ENCODE data around the gene ACKR3. TPM values are rescaled to one million over a fixed set of nuclear protein-coding genes. Genes with fewer than 3 reads are reported as not detected.

ACKR3 gene
- total RNA-seq, 2 donors from 2014 or later: 0.33 TPM; not detected in 1

DNA sequence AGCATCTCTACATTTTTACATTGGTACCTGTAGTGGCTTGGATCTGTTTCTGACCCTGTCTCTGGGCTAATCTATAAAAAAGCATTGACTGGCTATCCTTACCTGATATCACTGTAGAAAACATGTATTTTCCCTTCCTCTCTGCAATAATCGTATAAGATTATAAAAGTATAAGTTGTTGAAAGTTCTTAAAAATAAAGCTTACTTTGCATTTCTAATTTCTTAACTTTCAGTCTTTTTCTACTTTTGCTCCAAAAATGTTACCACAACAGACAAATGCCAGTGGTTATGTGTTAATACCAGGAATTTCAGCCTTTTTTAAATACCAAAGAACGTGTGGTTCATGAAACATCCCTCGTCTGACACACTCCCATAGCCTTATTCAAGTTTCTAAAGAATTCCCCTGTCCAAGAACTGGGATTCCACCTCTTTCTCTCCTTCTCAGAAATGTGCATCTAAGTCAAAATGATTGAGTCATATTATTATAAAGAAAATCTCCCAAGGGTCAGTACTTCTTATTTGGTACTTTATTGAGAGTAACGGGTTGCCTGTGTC lies 28.5 kb upstream of the ACKR3 start:
- H3K4me3 Mint-ChIP-seq: peak overlapping the region; percentile 65
- ATAC-seq (no peak), DNase-seq (ENCODE audit: low spot score) (no peak)
- H3K9me3 Mint-ChIP-seq: no peaks in the 10 kb centered on the region
- no peaks in the 10 kb centered on the region for H3K27me3 Mint-ChIP-seq
- peak overlapping the region; percentile 69 to 82 for H3K27ac Mint-ChIP-seq
- peaks cover 61 to 88% of the 10 kb centered on the region in 2 donors for H3K4me1 Mint-ChIP-seq (ENCODE audit: low read depth in 2 of 2)
- H3K36me3 Mint-ChIP-seq: peaks cover 10% of the 10 kb centered on the region

DNA sequence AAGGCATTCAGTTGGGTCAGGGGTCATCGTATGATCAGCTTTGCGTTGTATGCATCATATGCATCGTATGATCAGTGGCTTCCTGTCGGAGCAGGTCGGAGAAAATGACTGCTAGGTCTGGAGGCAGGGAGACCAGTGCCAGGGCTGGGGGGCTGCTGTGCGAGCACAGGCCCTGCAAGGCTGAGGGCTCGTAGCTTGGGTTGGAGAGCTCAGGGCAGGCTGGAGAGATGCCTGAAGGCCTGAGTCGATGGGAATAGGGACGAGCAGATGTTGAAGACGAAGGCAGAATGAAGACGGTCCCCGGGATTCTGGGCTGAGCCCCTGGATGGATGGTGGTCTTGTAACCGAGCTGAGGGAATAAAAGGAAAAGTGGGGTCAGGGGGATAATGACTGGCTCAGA lies 25.3 kb upstream of the ACKR3 start:
- DNase-seq (ENCODE audit: low spot score) (no peak), ATAC-seq (no peak)
- Mint-ChIP-seq H3K4me1 (ENCODE audit: low read depth in 2 of 2) (peaks cover 61 to 88% of the 10 kb centered on the region in 2 donors), H3K27me3 (no peaks in the 10 kb centered on the region), H3K27ac (peak overlapping the region; percentile 86 to 90), H3K36me3 (peaks cover 10% of the 10 kb centered on the region), H3K9me3 (no peaks in the 10 kb centered on the region), H3K4me3 (peak overlapping the region; percentile 66)

DNA sequence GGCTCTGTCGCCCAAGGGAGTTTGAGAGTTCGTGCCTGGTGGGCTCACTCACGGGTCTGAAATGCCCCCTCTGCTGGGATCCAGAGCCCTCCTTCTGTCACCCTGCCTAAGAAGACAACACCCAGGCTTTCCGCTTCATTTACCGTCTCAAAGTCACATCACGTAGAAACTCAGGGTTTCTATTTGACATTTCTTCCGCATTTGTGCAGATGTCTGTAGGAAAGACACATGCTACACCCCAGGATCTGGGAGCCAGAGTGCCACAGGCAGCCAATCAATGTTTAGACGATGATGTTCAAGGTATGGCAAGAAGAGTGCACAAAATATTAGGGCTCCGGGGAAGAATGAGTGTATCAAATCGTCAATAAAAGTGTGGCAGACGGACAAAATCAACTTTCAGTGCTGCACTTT lies 24.4 kb upstream of the ACKR3 start:
- ATAC-seq: no peak

DNA sequence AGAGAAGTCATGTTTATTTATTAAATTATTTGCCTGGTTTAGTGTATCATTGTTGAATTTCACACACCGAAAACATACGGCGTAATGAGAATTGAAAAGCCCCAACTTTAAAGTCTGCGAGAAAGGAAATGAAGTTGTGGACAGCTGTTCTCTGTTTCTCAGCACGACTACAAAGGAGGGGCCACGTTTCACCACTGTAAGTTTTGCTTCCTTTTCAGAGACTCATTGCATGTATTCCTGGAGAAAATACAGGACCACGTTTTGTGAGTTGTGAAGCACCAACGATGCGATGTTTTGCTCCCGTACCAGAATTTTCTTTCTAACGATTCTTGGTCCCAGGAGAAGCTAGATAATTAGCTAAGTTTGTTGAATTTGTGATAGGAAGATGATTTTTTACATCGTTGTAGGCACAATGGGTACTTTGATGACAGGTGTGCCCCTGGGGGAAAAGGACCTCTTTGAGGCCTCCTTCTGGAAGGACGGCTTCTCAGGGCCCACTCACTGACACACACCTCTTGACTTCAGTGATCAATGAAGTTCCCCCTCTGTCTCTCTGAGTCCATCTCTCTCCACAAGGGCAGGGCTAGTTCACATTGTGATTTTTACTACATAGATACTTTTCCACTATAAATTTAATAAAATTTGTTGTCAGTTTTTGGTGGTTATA lies 23.7 kb upstream of the ACKR3 start:
- DNase-seq (ENCODE audit: low spot score): no peak

More for the DNA sequence above, 24.4 kb upstream of the ACKR3 start:
- Mint-ChIP-seq H3K27ac (peak overlapping the region; percentile 86 to 90), H3K4me3 (peak overlapping the region; percentile 78), H3K9me3 (no peaks in the 10 kb centered on the region), H3K27me3 (no peaks in the 10 kb centered on the region), H3K36me3 (peaks cover 3% of the 10 kb centered on the region), H3K4me1 (ENCODE audit: low read depth in 2 of 2) (peaks cover 63 to 88% of the 10 kb centered on the region in 2 donors)
- no peak for DNase-seq (ENCODE audit: low spot score)

DNA sequence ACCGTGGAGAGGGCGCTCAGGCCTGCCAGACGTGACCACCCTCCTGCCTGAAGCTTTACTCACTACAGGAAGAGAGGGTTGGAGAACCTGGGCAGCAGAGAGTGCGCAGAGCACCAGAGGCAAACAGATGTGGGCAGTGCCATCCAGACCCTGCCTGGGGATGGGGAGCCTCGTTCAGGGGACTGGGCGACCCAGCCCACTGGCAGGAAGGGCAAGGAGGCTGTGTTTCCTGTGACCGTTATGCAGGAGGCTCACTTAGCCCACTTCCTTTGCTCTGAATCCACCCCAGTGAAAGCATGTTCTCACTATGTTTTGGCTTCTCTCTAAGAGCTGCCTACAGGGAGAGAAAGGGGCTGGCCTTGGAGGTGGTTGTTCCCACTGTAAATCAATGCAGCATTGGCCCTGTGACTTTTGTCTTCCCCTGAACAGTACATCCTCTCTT lies 23.0 kb upstream of the ACKR3 start:
- Mint-ChIP-seq H3K9me3 (no peaks in the 10 kb centered on the region), H3K27ac (peak overlapping the region; percentile 86 to 90), H3K27me3 (no peaks in the 10 kb centered on the region), H3K36me3 (no peaks in the 10 kb centered on the region), H3K4me1 (ENCODE audit: low read depth in 2 of 2) (peaks cover 63 to 85% of the 10 kb centered on the region in 2 donors), H3K4me3 (peak overlapping the region; percentile 78)
- ATAC-seq (peak; percentile 85 to 88), DNase-seq (ENCODE audit: low spot score) (no peak)

More for the DNA sequence above, 23.7 kb upstream of the ACKR3 start:
- no peaks in the 10 kb centered on the region for H3K9me3 Mint-ChIP-seq
- H3K4me3 Mint-ChIP-seq: peak overlapping the region; percentile 78
- H3K36me3 Mint-ChIP-seq: no peaks in the 10 kb centered on the region
- ATAC-seq: peak; percentile 62 to 64
- H3K4me1 Mint-ChIP-seq (ENCODE audit: low read depth in 2 of 2): peaks cover 65 to 88% of the 10 kb centered on the region in 2 donors
- peak overlapping the region; percentile 86 to 90 for H3K27ac Mint-ChIP-seq
- no peaks in the 10 kb centered on the region for H3K27me3 Mint-ChIP-seq

- Mint-ChIP-seq H3K36me3 (no peaks in the 10 kb centered on the region), H3K27me3 (no peaks in the 10 kb centered on the region), H3K4me3 (peak overlapping the region; percentile 78), H3K27ac (peak overlapping the region; percentile 86 to 90), H3K9me3 (no peaks in the 10 kb centered on the region), H3K4me1 (ENCODE audit: low read depth in 2 of 2) (peaks cover 68 to 89% of the 10 kb centered on the region in 2 donors)
- DNase-seq (ENCODE audit: low spot score) (no peak), ATAC-seq (no peak)
Observed at GRCh38 chr2:236547725-236548124, 21.9 kb upstream of the ACKR3 start.

DNA sequence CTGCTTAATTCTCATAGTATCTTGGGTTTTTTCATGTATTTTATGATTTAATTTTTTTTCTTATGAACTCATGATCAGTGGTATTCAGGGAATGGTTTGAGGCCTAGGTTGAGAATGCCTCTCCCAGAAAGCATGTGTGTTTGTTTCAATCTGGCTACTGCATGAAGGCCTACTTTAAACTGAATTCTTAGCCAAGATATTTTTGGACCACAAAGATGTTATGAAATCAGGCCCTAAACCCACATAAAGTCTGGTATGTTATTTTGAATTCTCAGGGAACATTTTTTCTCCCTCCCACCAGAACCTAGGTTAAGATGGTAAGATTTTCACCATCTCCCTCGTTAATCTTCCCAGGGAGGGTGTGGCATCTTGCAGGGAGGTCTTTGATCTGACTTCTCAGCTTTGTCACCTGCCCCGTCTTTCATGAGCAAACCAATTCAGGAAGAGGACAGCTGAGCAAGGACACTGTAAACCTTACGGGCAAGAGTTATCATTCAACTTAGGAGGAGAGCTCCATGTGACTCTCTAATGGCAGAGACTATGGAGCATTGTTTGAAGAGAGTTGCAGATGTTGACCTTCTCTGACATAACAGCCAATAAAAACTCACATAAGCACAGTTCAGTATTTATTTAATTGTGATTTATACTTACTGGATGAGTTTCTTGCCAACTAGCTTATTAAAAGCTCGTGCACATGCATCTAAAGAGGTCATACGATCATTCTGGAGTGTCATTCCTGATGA lies 21.3 kb upstream of the ACKR3 start:
- Mint-ChIP-seq H3K27me3 (no peaks in the 10 kb centered on the region), H3K4me3 (peak overlapping the region; percentile 78), H3K36me3 (no peaks in the 10 kb centered on the region), H3K9me3 (no peaks in the 10 kb centered on the region), H3K27ac (peak overlapping the region; percentile 86 to 90), H3K4me1 (ENCODE audit: low read depth in 2 of 2) (peaks cover 63 to 89% of the 10 kb centered on the region in 2 donors)
- DNase-seq (ENCODE audit: low spot score) (no peak), ATAC-seq (no peak)

DNA sequence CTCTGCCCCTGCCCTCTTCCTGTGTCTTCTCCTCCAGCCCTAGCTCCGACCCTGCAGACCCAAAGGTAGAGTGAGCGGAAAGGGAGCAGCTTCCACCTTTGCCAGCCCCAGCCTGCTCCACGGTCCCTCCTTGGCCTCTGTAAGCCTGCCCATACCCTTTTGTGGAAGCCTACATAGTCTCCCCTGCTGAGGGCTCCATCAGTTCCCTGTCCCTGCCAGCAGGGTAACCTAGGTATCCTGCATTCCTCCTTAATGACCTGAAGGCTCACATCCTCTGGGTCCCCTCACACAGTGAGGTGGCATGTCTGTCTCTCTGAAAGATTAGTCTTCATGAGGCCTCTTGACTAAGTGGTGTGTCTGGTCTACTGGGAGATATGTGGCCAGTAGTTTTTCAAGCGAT lies 20.5 kb upstream of the ACKR3 start:
- H3K27ac Mint-ChIP-seq: peak overlapping the region; percentile 80 to 90
- peaks cover 61 to 93% of the 10 kb centered on the region in 2 donors for H3K4me1 Mint-ChIP-seq (ENCODE audit: low read depth in 2 of 2)
- H3K9me3 Mint-ChIP-seq: no peaks in the 10 kb centered on the region
- H3K27me3 Mint-ChIP-seq: no peaks in the 10 kb centered on the region
- ATAC-seq (no peak), DNase-seq (ENCODE audit: low spot score) (no peak)
- peaks cover 5% of the 10 kb centered on the region for H3K36me3 Mint-ChIP-seq
- peak overlapping the region; percentile 25 for H3K4me3 Mint-ChIP-seq

DNA sequence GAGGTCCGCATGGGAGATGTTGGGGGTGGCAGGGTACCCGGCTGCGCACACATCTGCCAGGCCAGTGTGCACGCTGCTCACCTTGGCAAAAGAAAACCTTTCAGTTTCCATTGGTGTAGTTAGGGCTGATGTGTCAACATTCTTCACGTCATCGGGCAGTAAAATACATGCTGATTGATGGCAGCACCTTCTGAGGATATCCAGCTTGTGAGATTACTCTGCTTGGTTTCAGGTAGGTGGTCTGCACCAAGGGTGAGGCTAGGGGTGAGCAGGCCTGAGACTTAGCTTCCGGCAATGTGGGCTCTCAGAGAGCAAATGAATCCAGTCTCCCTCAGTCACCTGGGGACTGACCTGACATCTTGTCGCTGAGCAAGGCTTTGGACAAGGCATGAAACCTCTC lies 19.3 kb upstream of the ACKR3 start:
- H3K27me3 Mint-ChIP-seq: no peaks in the 10 kb centered on the region
- H3K36me3 Mint-ChIP-seq: peaks cover 11% of the 10 kb centered on the region

DNA sequence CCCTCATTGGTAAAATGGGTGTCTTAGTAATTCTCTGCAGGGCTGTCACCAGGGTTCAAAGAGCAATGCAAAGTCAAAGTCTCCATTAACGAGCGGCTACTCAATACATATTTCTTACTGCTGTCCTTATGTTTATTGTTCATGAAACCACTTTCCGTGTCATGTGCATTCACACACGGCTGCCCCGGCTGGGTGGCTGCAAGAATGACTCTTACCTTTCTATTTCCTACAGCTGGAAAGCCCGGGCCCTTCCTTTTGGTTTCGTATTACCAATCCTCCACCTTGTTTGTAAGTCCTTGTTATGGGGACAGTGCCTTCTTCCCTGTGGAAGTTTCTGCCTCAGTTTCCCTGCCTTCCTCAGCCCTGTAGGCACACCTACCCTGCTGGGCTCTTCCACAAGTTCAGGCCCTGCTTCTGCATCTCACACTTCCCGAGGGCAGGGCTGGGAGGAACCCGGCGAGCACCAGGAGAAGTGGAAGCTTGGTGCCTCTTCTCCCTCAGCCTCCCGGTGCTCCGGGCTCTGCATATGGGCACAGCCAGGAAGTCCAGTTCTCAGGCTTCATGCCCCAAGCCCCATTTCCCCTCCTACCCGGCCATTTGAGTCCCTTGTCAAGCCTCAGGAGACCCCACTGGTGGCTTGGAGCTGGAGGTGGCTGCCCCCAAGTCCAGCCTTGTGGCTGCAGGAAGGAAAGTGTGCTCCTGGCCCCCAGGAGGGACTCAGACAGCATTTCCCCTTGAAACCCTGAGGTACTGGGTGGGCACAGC lies 18.7 kb upstream of the ACKR3 start:
- no peak for ATAC-seq
- Mint-ChIP-seq H3K9me3 (no peaks in the 10 kb centered on the region), H3K4me3 (peak overlapping the region; percentile 38), H3K36me3 (peaks cover 11% of the 10 kb centered on the region), H3K4me1 (ENCODE audit: low read depth in 2 of 2) (peaks cover 57 to 89% of the 10 kb centered on the region in 2 donors), H3K27ac (peak overlapping the region in 1 of 2 donors; percentile 64), H3K27me3 (peaks cover 0 to under 1% of the 10 kb centered on the region in 2 donors)
- no peak for DNase-seq (ENCODE audit: low spot score)

More for the DNA sequence above, 19.3 kb upstream of the ACKR3 start:
- Mint-ChIP-seq H3K9me3 (no peaks in the 10 kb centered on the region), H3K27ac (peak overlapping the region in 1 of 2 donors; percentile 64), H3K4me1 (ENCODE audit: low read depth in 2 of 2) (peaks cover 58 to 89% of the 10 kb centered on the region in 2 donors), H3K4me3 (peak overlapping the region; percentile 38)
- DNase-seq (ENCODE audit: low spot score) (no peak), ATAC-seq (no peak)

- Mint-ChIP-seq H3K4me3 (peak overlapping the region; percentile 47), H3K36me3 (peaks cover 11% of the 10 kb centered on the region), H3K27ac (peak overlapping the region; percentile 12 to 64), H3K4me1 (ENCODE audit: low read depth in 2 of 2) (peaks cover 50 to 84% of the 10 kb centered on the region in 2 donors), H3K27me3 (peaks cover 0 to 3% of the 10 kb centered on the region in 2 donors), H3K9me3 (no peaks in the 10 kb centered on the region)
- DNase-seq (ENCODE audit: low spot score) (no peak), ATAC-seq (no peak)
Observed at GRCh38 chr2:236551471-236552211, 18.0 kb upstream of the ACKR3 start.

- peak overlapping the region; percentile 12 to 36 for H3K27ac Mint-ChIP-seq
- H3K4me3 Mint-ChIP-seq: peak overlapping the region; percentile 47
- H3K9me3 Mint-ChIP-seq: no peaks in the 10 kb centered on the region
- DNase-seq (ENCODE audit: low spot score) (no peak), ATAC-seq (no peak)
- H3K27me3 Mint-ChIP-seq: peaks cover 0 to 3% of the 10 kb centered on the region in 2 donors
- peaks cover 11% of the 10 kb centered on the region for H3K36me3 Mint-ChIP-seq
- H3K4me1 Mint-ChIP-seq (ENCODE audit: low read depth in 2 of 2): peaks cover 46 to 79% of the 10 kb centered on the region in 2 donors
Observed at GRCh38 chr2:236552212-236552542, 17.4 kb upstream of the ACKR3 start.

All from natural killer cell treated with Interleukin-12 subunit alpha and Interleukin-12 subunit beta and Interleukin-15 and Interleukin-18, amount 100 ng/mL, for 72 hours (primary cell).